Brain microvascular endothelial cell (primary cell): Measurements from ENCODE around the gene AKNAD1.

ENCODE experiments used
- DNase-seq: peaks from one replicate; pipeline ENCODE4 v3.0.0-alpha.2; 2020
- H3K27ac ChIP-seq: fragments of 250-450 bp; sonication (Bioruptor Pico); 2 replicates; pipeline ENCODE4 v1.5.1; 2020; ENCODE audit warnings: mild to moderate bottlenecking, moderate library complexity
- H3K27me3 ChIP-seq: fragments of 250-450 bp; sonication (Bioruptor Pico); replicated peaks from 2 replicates; pipeline ENCODE4 v1.5.1; 2020; ENCODE audit warnings: mild to moderate bottlenecking
- H3K36me3 ChIP-seq: fragments of 250-450 bp; sonication (Bioruptor Pico); replicated peaks from 2 replicates; pipeline ENCODE4 v1.5.1; 2020; ENCODE audit warnings: mild to moderate bottlenecking
- H3K4me3 ChIP-seq: 2 replicates; pipeline ENCODE4 v1.5.1; 2011; ENCODE audit warnings: low read depth, mild to moderate bottlenecking, control low read depth, low read length, moderate library complexity
- CTCF ChIP-seq: IDR thresholded peaks from 2 replicates; pipeline ENCODE4 v1.5.1; 2011; ENCODE audit warnings: low read depth, mild to moderate bottlenecking, moderate library complexity, low read length, control low read depth, inconsistent platforms; ENCODE audit errors: missing control alignments
- in situ Hi-C: cut with HindIII; loops from 2 replicates; pipeline ENCODE4 v1.10.0; 2017; ENCODE audit warnings: low sequenced_read_pairs, low pct_ligation_motif_present

Gene AKNAD1

GRCh38 chr1:108843390-108844137, 13.3 kb downstream of the AKNAD1 start:
- no peaks in the 10 kb centered on the region for H3K36me3 ChIP-seq
- no peak overlapping the region for H3K4me3 ChIP-seq
- no peak for TF ChIP-seq CTCF
- H3K27me3 ChIP-seq = no peaks in the 10 kb centered on the region
- no peak for DNase-seq
- no peak overlapping the region for H3K27ac ChIP-seq
- in situ Hi-C loops = no loop called here

- TF ChIP-seq CTCF = no peak
- Histone ChIP-seq H3K27me3 (no peaks in the 10 kb centered on the region), H3K36me3 (no peaks in the 10 kb centered on the region), H3K27ac (no peak overlapping the region), H3K4me3 (no peak overlapping the region)
- DNase-seq = no peak
- in situ Hi-C loops = no loop called here
These were observed 14.2 kb downstream of the AKNAD1 start for GRCh38 chr1:108842525-108843181.

GRCh38 chr1:108841703-108842102, 15.2 kb downstream of the AKNAD1 start:
- no peaks in the 10 kb centered on the region for H3K27me3 ChIP-seq
- H3K36me3 ChIP-seq = no peaks in the 10 kb centered on the region
- in situ Hi-C loops = no loop called here
- TF ChIP-seq CTCF = no peak
- no peak for DNase-seq
- H3K4me3 ChIP-seq = no peak overlapping the region
- H3K27ac ChIP-seq = no peak overlapping the region

GRCh38 chr1:108832929-108833328, 24.0 kb downstream of the AKNAD1 start:
- no peak for DNase-seq
- no peak overlapping the region for H3K4me3 ChIP-seq
- in situ Hi-C loops = no loop called here
- no peaks in the 10 kb centered on the region for H3K36me3 ChIP-seq
- TF ChIP-seq CTCF = no peak
- no peaks in the 10 kb centered on the region for H3K27me3 ChIP-seq
- no peak overlapping the region for H3K27ac ChIP-seq

- no peak overlapping the region for H3K4me3 ChIP-seq
- TF ChIP-seq CTCF = no peak
- H3K36me3 ChIP-seq = no peaks in the 10 kb centered on the region
- DNase-seq = peak; percentile 65
- in situ Hi-C loops = no loop called here
- H3K27ac ChIP-seq = peak overlapping the region; percentile 96
- H3K27me3 ChIP-seq = no peaks in the 10 kb centered on the region
These were observed 25.7 kb downstream of the AKNAD1 start for GRCh38 chr1:108831225-108831624.
